Fibroblast of lung (primary cell): ENCODE results near the gene MYPN.

Experiments used
- EZH2 ChIP-seq: IDR thresholded peaks from 2 replicates; pipeline ENCODE4 v1.5.1; 2012; ENCODE audit warnings: low read length, control low read depth, mild to moderate bottlenecking; ENCODE audit errors: missing control alignments
- TF ChIP-seq, protein P1 (sequence below), 2 donors: IDR thresholded peaks in 1 of 2; conservative IDR thresholded peaks in 1 of 2; 1 replicate in 1 of 2; 2 replicates in 1 of 2; pipeline ENCODE4 v1.5.1; 2011 to 2012; ENCODE audit warnings: low read length in 2 of 2, control low read depth in 1 of 2, inconsistent platforms in 1 of 2, low read depth in 1 of 2, mild to moderate bottlenecking in 1 of 2

- TF ChIP-seq, protein P1, sequence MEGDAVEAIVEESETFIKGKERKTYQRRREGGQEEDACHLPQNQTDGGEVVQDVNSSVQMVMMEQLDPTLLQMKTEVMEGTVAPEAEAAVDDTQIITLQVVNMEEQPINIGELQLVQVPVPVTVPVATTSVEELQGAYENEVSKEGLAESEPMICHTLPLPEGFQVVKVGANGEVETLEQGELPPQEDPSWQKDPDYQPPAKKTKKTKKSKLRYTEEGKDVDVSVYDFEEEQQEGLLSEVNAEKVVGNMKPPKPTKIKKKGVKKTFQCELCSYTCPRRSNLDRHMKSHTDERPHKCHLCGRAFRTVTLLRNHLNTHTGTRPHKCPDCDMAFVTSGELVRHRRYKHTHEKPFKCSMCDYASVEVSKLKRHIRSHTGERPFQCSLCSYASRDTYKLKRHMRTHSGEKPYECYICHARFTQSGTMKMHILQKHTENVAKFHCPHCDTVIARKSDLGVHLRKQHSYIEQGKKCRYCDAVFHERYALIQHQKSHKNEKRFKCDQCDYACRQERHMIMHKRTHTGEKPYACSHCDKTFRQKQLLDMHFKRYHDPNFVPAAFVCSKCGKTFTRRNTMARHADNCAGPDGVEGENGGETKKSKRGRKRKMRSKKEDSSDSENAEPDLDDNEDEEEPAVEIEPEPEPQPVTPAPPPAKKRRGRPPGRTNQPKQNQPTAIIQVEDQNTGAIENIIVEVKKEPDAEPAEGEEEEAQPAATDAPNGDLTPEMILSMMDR (conservative IDR thresholded peaks at IDR 0.05 in 1 of 2, IDR thresholded peaks at IDR 0.05 in 1 of 2; ENCODE audit: low read depth in 1 of 2, low read length in 2 of 2): no peak
- no peak for TF ChIP-seq EZH2
Measured at GRCh38 chr10:68080853-68081431, 28.3 kb upstream of the MYPN start.
